ENCODE measurements around the gene NEMP1.
"Not testable (repeated sequence)": the region's sequence is repeated elsewhere in the genome, so short reads cannot be mapped to it uniquely, and the experiment has no call there.

Gene NEMP1

GRCh38 chr12:57063991-57064685 lies 14.5 kb downstream of the NEMP1 start:
- H3K4me1 ChIP-seq (ENCODE audit: insufficient read depth, low read length) = peaks cover 1% of the 10 kb centered on the region
- no peak overlapping the region for H3K9ac ChIP-seq (ENCODE audit: low read length)
- H3K9me3 ChIP-seq (ENCODE audit: low read length) = no peaks in the 10 kb centered on the region
- peaks cover 14% of the 10 kb centered on the region for H3K36me3 ChIP-seq (ENCODE audit: insufficient read depth, low read length)
- H3K27me3 ChIP-seq (ENCODE audit: control insufficient read depth in 1 of 2, insufficient read depth in 2 of 2, low read length in 2 of 2) = no peaks in the 10 kb centered on the region
- H3K27ac ChIP-seq (ENCODE audit: low read depth, low read length) = no peak overlapping the region
- no peak overlapping the region for H3K4me3 ChIP-seq (ENCODE audit: low read depth in 1 of 2, low read length in 2 of 2)

GRCh38 chr12:57058454-57058853 lies 20.1 kb downstream of the NEMP1 start:
- no peaks in the 10 kb centered on the region for H3K27me3 ChIP-seq (ENCODE audit: control insufficient read depth in 1 of 2, insufficient read depth in 2 of 2, low read length in 2 of 2)
- H3K4me3 ChIP-seq (ENCODE audit: low read depth in 1 of 2, low read length in 2 of 2) = no peak overlapping the region
- H3K4me1 ChIP-seq (ENCODE audit: insufficient read depth, low read length) = peaks cover 19% of the 10 kb centered on the region
- H3K36me3 ChIP-seq (ENCODE audit: insufficient read depth, low read length) = peaks cover 23% of the 10 kb centered on the region
- H3K27ac ChIP-seq (ENCODE audit: low read depth, low read length) = no peak overlapping the region
- H3K9ac ChIP-seq (ENCODE audit: low read length) = no peak overlapping the region
- no peaks in the 10 kb centered on the region for H3K9me3 ChIP-seq (ENCODE audit: low read length)

- peaks cover 19% of the 10 kb centered on the region for H3K4me1 ChIP-seq (ENCODE audit: insufficient read depth, low read length)
- peak overlapping the region; percentile 61 for H3K27ac ChIP-seq (ENCODE audit: low read depth, low read length)
- H3K9ac ChIP-seq (ENCODE audit: low read length) = no peak overlapping the region
- H3K36me3 ChIP-seq (ENCODE audit: insufficient read depth, low read length) = peaks cover 23% of the 10 kb centered on the region
- no peaks in the 10 kb centered on the region for H3K9me3 ChIP-seq (ENCODE audit: low read length)
- H3K27me3 ChIP-seq (ENCODE audit: control insufficient read depth in 1 of 2, insufficient read depth in 2 of 2, low read length in 2 of 2) = no peaks in the 10 kb centered on the region
- peak overlapping the region in 1 of 2 donors; percentile 25 for H3K4me3 ChIP-seq (ENCODE audit: low read depth in 1 of 2, low read length in 2 of 2)
Measured at GRCh38 chr12:57057067-57057751, 21.4 kb downstream of the NEMP1 start.

- Histone ChIP-seq H3K27ac (ENCODE audit: low read depth, low read length) (peak overlapping the region; percentile 22), H3K9ac (ENCODE audit: low read length) (no peak overlapping the region), H3K36me3 (ENCODE audit: insufficient read depth, low read length) (peaks cover 23% of the 10 kb centered on the region), H3K4me3 (ENCODE audit: low read depth in 1 of 2, low read length in 2 of 2) (no peak overlapping the region), H3K4me1 (ENCODE audit: insufficient read depth, low read length) (peaks cover 19% of the 10 kb centered on the region), H3K9me3 (ENCODE audit: low read length) (no peaks in the 10 kb centered on the region), H3K27me3 (ENCODE audit: control insufficient read depth in 1 of 2, insufficient read depth in 2 of 2, low read length in 2 of 2) (no peaks in the 10 kb centered on the region)
Measured at GRCh38 chr12:57055824-57056223, 22.8 kb downstream of the NEMP1 start.

- H3K9me3 ChIP-seq (ENCODE audit: low read length); H3K36me3 ChIP-seq (ENCODE audit: insufficient read depth, low read length); H3K4me3 ChIP-seq (ENCODE audit: low read depth in 1 of 2, low read length in 2 of 2); H3K27ac ChIP-seq (ENCODE audit: low read depth, low read length); H3K9ac ChIP-seq (ENCODE audit: low read length); H3K27me3 ChIP-seq (ENCODE audit: control insufficient read depth in 1 of 2, insufficient read depth in 2 of 2, low read length in 2 of 2): not testable (repeated sequence)
- H3K4me1 ChIP-seq (ENCODE audit: insufficient read depth, low read length) = peaks cover 24% of the 10 kb centered on the region
Measured at GRCh38 chr12:57053901-57054300, 24.7 kb downstream of the NEMP1 start.

GRCh38 chr12:57053146-57053545 lies 25.4 kb downstream of the NEMP1 start:
- peaks cover 24% of the 10 kb centered on the region for H3K4me1 ChIP-seq (ENCODE audit: insufficient read depth, low read length)
- not testable (repeated sequence) for H3K27me3 ChIP-seq (ENCODE audit: control insufficient read depth in 1 of 2, insufficient read depth in 2 of 2, low read length in 2 of 2); H3K36me3 ChIP-seq (ENCODE audit: insufficient read depth, low read length); H3K9ac ChIP-seq (ENCODE audit: low read length); H3K9me3 ChIP-seq (ENCODE audit: low read length); H3K27ac ChIP-seq (ENCODE audit: low read depth, low read length); H3K4me3 ChIP-seq (ENCODE audit: low read depth in 1 of 2, low read length in 2 of 2)

- Histone ChIP-seq H3K27me3 (ENCODE audit: control insufficient read depth in 1 of 2, insufficient read depth in 2 of 2, low read length in 2 of 2) (no peaks in the 10 kb centered on the region), H3K9ac (ENCODE audit: low read length) (no peak overlapping the region), H3K4me3 (ENCODE audit: low read depth in 1 of 2, low read length in 2 of 2) (no peak overlapping the region), H3K4me1 (ENCODE audit: insufficient read depth, low read length) (peaks cover 10% of the 10 kb centered on the region), H3K36me3 (ENCODE audit: insufficient read depth, low read length) (no peaks in the 10 kb centered on the region), H3K9me3 (ENCODE audit: low read length) (no peaks in the 10 kb centered on the region), H3K27ac (ENCODE audit: low read depth, low read length) (no peak overlapping the region)
Measured at GRCh38 chr12:57051011-57051410, 27.6 kb downstream of the NEMP1 start.

- no peaks in the 10 kb centered on the region for H3K27me3 ChIP-seq (ENCODE audit: control insufficient read depth in 1 of 2, insufficient read depth in 2 of 2, low read length in 2 of 2)
- no peak within 1 kb of the TSS for H3K4me3 ChIP-seq (ENCODE audit: low read depth in 1 of 2, low read length in 2 of 2)
- H3K27ac ChIP-seq (ENCODE audit: low read depth, low read length) = no peak within 1 kb of the TSS
- no peak within 1 kb of the TSS for H3K9ac ChIP-seq (ENCODE audit: low read length)
- peaks cover 5% of the 10 kb centered on the region for H3K4me1 ChIP-seq (ENCODE audit: insufficient read depth, low read length)
- no peaks in the 10 kb centered on the region for H3K36me3 ChIP-seq (ENCODE audit: insufficient read depth, low read length)
- no peaks in the 10 kb centered on the region for H3K9me3 ChIP-seq (ENCODE audit: low read length)
Measured at GRCh38 chr12:57049890-57050289, 28.7 kb downstream of the NEMP1 start, which contains the start of gene MYO1A. Gene MYO1A (minus strand): TSS chr12:57050129. CDS start chr12:57048323, 1,806 bp downstream.

- no peak overlapping the region for H3K27ac ChIP-seq (ENCODE audit: low read depth, low read length)
- H3K4me3 ChIP-seq (ENCODE audit: low read depth in 1 of 2, low read length in 2 of 2) = no peak overlapping the region
- H3K4me1 ChIP-seq (ENCODE audit: insufficient read depth, low read length) = peaks cover 5% of the 10 kb centered on the region
- no peaks in the 10 kb centered on the region for H3K27me3 ChIP-seq (ENCODE audit: control insufficient read depth in 1 of 2, insufficient read depth in 2 of 2, low read length in 2 of 2)
- no peak overlapping the region for H3K9ac ChIP-seq (ENCODE audit: low read length)
- H3K36me3 ChIP-seq (ENCODE audit: insufficient read depth, low read length) = no peaks in the 10 kb centered on the region
- H3K9me3 ChIP-seq (ENCODE audit: low read length) = no peaks in the 10 kb centered on the region
Measured at GRCh38 chr12:57049119-57049446, 29.5 kb downstream of the NEMP1 start.

GRCh38 chr12:57048423-57049118 lies 30.0 kb downstream of the NEMP1 start:
- no peak overlapping the region for H3K4me3 ChIP-seq (ENCODE audit: low read depth in 1 of 2, low read length in 2 of 2)
- no peaks in the 10 kb centered on the region for H3K27me3 ChIP-seq (ENCODE audit: control insufficient read depth in 1 of 2, insufficient read depth in 2 of 2, low read length in 2 of 2)
- H3K9me3 ChIP-seq (ENCODE audit: low read length) = no peaks in the 10 kb centered on the region
- peaks cover 5% of the 10 kb centered on the region for H3K4me1 ChIP-seq (ENCODE audit: insufficient read depth, low read length)
- no peak overlapping the region for H3K27ac ChIP-seq (ENCODE audit: low read depth, low read length)
- no peak overlapping the region for H3K9ac ChIP-seq (ENCODE audit: low read length)
- H3K36me3 ChIP-seq (ENCODE audit: insufficient read depth, low read length) = no peaks in the 10 kb centered on the region

- Histone ChIP-seq H3K27me3 (ENCODE audit: control insufficient read depth in 1 of 2, insufficient read depth in 2 of 2, low read length in 2 of 2) (no peaks in the 10 kb centered on the region), H3K4me1 (ENCODE audit: insufficient read depth, low read length) (peaks cover 5% of the 10 kb centered on the region), H3K36me3 (ENCODE audit: insufficient read depth, low read length) (no peaks in the 10 kb centered on the region), H3K9ac (ENCODE audit: low read length) (no peak overlapping the region), H3K4me3 (ENCODE audit: low read depth in 1 of 2, low read length in 2 of 2) (no peak overlapping the region), H3K9me3 (ENCODE audit: low read length) (no peaks in the 10 kb centered on the region), H3K27ac (ENCODE audit: low read depth, low read length) (no peak overlapping the region)
Measured at GRCh38 chr12:57047981-57048380, 30.6 kb downstream of the NEMP1 start.
